HepG2 (cell line): ENCODE data around the gene HIPK4. TPM values are rescaled to one million over a fixed set of nuclear protein-coding genes. Genes with fewer than 3 reads are reported as not detected.

ENCODE experiments used
- ATF6 ChIP-seq: sonication (generic); formaldehyde crosslinking; conservative IDR thresholded peaks from 2 replicates; pipeline ENCODE4 v1.4.0; 2020; ENCODE audit warnings: missing genetic modification reagents
- BATF2 ChIP-seq: sonication (generic); formaldehyde crosslinking; IDR thresholded peaks from 2 replicates; pipeline ENCODE4 v1.8.0; 2022; ENCODE audit warnings: mild to moderate bottlenecking, missing genetic modification reagents, moderate library complexity
- CTCF ChIP-seq: sonication (generic); formaldehyde crosslinking; IDR thresholded peaks from 2 replicates; pipeline ENCODE4 v1.5.0; 2020; ENCODE audit warnings: mild to moderate bottlenecking, missing genetic modification reagents, moderate library complexity
- FIP1L1 ChIP-seq: fragments of 200-400 bp; formaldehyde crosslinking; IDR thresholded peaks from 2 replicates; pipeline ENCODE4 v1.6.1; 2018; ENCODE audit warnings: low read depth, mild to moderate bottlenecking, low read length, moderate library complexity, borderline replicate concordance; ENCODE audit not compliant: insufficient read depth
- FOXA3 ChIP-seq: IDR thresholded peaks from 2 replicates; pipeline ENCODE4 v1.6.1; 2016; ENCODE audit warnings: missing genetic modification reagents, missing compliant biosample characterization
- MTF2 ChIP-seq: sonication (generic); formaldehyde crosslinking; IDR thresholded peaks from 2 replicates; pipeline ENCODE4 v1.5.0; 2020; ENCODE audit warnings: missing genetic modification reagents, borderline replicate concordance
- POGK ChIP-seq: sonication (generic); formaldehyde crosslinking; conservative IDR thresholded peaks from 2 replicates; pipeline ENCODE4 v1.8.0; 2022; ENCODE audit warnings: mild to moderate bottlenecking, moderate library complexity, missing genetic modification reagents
- POLR2AphosphoS5 ChIP-seq: IDR thresholded peaks from 2 replicates; pipeline ENCODE4 v1.6.1; 2012; ENCODE audit warnings: low read depth, low read length
- SNAPC2 ChIP-seq: sonication (generic); formaldehyde crosslinking; IDR thresholded peaks from 2 replicates; pipeline ENCODE4 v1.8.1; 2022; ENCODE audit warnings: mild to moderate bottlenecking, missing genetic modification reagents
- ZMAT3 ChIP-seq: sonication (generic); formaldehyde crosslinking; conservative IDR thresholded peaks from 2 replicates; pipeline ENCODE4 v1.7.0; 2021; ENCODE audit warnings: missing genetic modification reagents
- ZNF142 ChIP-seq: sonication (generic); formaldehyde crosslinking; IDR thresholded peaks from 2 replicates; pipeline ENCODE4 v1.4.0; 2020; ENCODE audit warnings: missing genetic modification reagents
- ZNF260 ChIP-seq: sonication (generic); formaldehyde crosslinking; IDR thresholded peaks from 2 replicates; pipeline ENCODE4 v1.4.0; 2020; ENCODE audit warnings: missing genetic modification reagents, low read depth, mild to moderate bottlenecking, borderline replicate concordance
- ZNF33B ChIP-seq: sonication (generic); formaldehyde crosslinking; IDR thresholded peaks from 2 replicates; pipeline ENCODE4 v1.5.1; 2020; ENCODE audit warnings: mild to moderate bottlenecking, missing genetic modification reagents
- ZNF556 ChIP-seq: sonication (generic); formaldehyde crosslinking; IDR thresholded peaks from 2 replicates; pipeline ENCODE4 v1.4.0; 2020; ENCODE audit warnings: mild to moderate bottlenecking, missing genetic modification reagents, borderline replicate concordance
- ZNF589 ChIP-seq: sonication (generic); formaldehyde crosslinking; conservative IDR thresholded peaks from 2 replicates; pipeline ENCODE4 v1.8.0; 2022; ENCODE audit warnings: mild to moderate bottlenecking, moderate library complexity, missing genetic modification reagents
- ZNF83 ChIP-seq: sonication (generic); formaldehyde crosslinking; IDR thresholded peaks from 2 replicates; pipeline ENCODE4 v1.4.0; 2020; ENCODE audit warnings: missing genetic modification reagents, mild to moderate bottlenecking, borderline replicate concordance
- polyA plus RNA-seq, 8 experiments: library from polyadenylated mRNA; depleted of rRNA in 3 of 8; stranded (reverse) in 7 of 8; unstranded in 1 of 8; fragments of >200 nt; fragmentation: Illumina TruSeq in 4 of 8; extraction: Trizol in 4 of 8; gene quantifications; 2 replicates each; pipeline versions ENCODE4 v1.2.1 to v1.2.3, GENCODE V29; 2011 to 2016; ENCODE audit warnings: low read depth in 4 of 8, missing spikeins in 1 of 8, mixed read lengths in 1 of 8; ENCODE audit not compliant: insufficient read depth in 1 of 8
- total RNA-seq, 5 experiments: library from RNA; depleted of rRNA; stranded (reverse); fragments of >200 nt; fragmentation: Illumina TruSeq; extraction: Trizol; gene quantifications; 2 replicates each; pipeline ENCODE4 v1.2.3, GENCODE V29; 2016; ENCODE audit warnings: low read depth in 1 of 5

The HIPK4 gene
- total and polyA plus RNA-seq, 2 of the 13 experiments (the other 11 are each of a cell fraction or from before 2014, with no cell fraction given) = 0.03 TPM; not detected in 1

GRCh38 chr19:40425450-40426287 lies 35.7 kb upstream of the HIPK4 start, which contains the start of gene SERTAD1 (continued):
- TF ChIP-seq ZNF142 (no peak), SNAPC2 (CRISPR knock-in tag) (peak; percentile 90; the same call in 1 of the 2 replicates), POLR2AphosphoS5 (peak; percentile 97), ZNF260 (CRISPR knock-in tag) (no peak), ATF6 (no peak), FIP1L1 (peak; percentile 28; the same call in 1 of the 2 replicates), BATF2 (CRISPR knock-in tag) (no peak), MTF2 (CRISPR knock-in tag) (no peak), CTCF (CRISPR knock-in tag) (peak; percentile 78), ZNF83 (CRISPR knock-in tag) (no peak), POGK (CRISPR knock-in tag) (no peak), ZNF33B (CRISPR knock-in tag) (no peak), ZNF589 (CRISPR knock-in tag) (no peak), FOXA3 (no peak), ZNF556 (CRISPR knock-in tag) (no peak; the same call in 1 of the 2 replicates), ZMAT3 (peak; percentile 63; the same call in 1 of the 2 replicates)
